ENCODE measurements around the gene PRKN. TPM values are rescaled to one million over a fixed set of nuclear protein-coding genes. Genes with fewer than 3 reads are reported as not detected.
A peak's percentile ranks its signal among the peaks of the same experiment; 100 is the strongest.

Gene PRKN
- total and polyA plus RNA-seq, 9 of the 15 experiments (the other 6 are each of a cell fraction or from before 2014, with no cell fraction given), result 0.03 to 0.96 (median 0.15) TPM; not detected in 2

GRCh38 chr6:162090734-162091133, 636.8 kb downstream of the PRKN start (continued):
- TF ChIP-seq HMBOX1 (IDR thresholded peaks at IDR 0.05) (no peak), PPARD (CRISPR knock-in tag; IDR thresholded peaks at IDR 0.05) (no peak), CXXC5 (CRISPR knock-in tag; IDR thresholded peaks at IDR 0.05) (no peak), ZNF174 (CRISPR knock-in tag; IDR thresholded peaks at IDR 0.05) (no peak), MYBL2 (IDR thresholded peaks at IDR 0.05; ENCODE audit: low read depth) (no peak), MYBL2 (CRISPR knock-in tag; IDR thresholded peaks at IDR 0.05; ENCODE audit: borderline replicate concordance) (no peak)

- Histone ChIP-seq H3K36me3 (ENCODE audit: control insufficient read depth, insufficient read depth, low read length) (no peaks in the 10 kb centered on the region), H3K79me2 (ENCODE audit: control insufficient read depth, insufficient read depth, low read length) (no peaks in the 10 kb centered on the region), H3K27ac (ENCODE audit: extremely low read depth, low read depth, low read length) (no peak overlapping the region), H3K4me1 (replicated peaks in 1 of 2; ENCODE audit: control insufficient read depth in 2 of 2, insufficient read depth in 2 of 2, low read length in 2 of 2) (no peaks in the 10 kb centered on the region), H3K27me3 (ENCODE audit: control insufficient read depth in 2 of 2, insufficient read depth in 2 of 2, low read length in 2 of 2) (no peaks in the 10 kb centered on the region), H3K9ac (ENCODE audit: insufficient read depth in 1 of 2, low read depth in 2 of 2, low read length in 2 of 2) (no peak overlapping the region), H3K9me3 (replicated peaks; ENCODE audit: control insufficient read depth, insufficient read depth, low read depth, low read length) (no peaks in the 10 kb centered on the region), H3K4me2 (ENCODE audit: insufficient read depth, low read length) (no peak overlapping the region), H4K20me1 (replicated peaks; ENCODE audit: control insufficient read depth, insufficient read depth, low read length) (no peaks in the 10 kb centered on the region), H3K9me1 (ENCODE audit: control insufficient read depth, insufficient read depth, low read length) (no peaks in the 10 kb centered on the region), H3K4me3 (no peak overlapping the region), H2AFZ (ENCODE audit: low read depth, low read length) (no peak overlapping the region)
- no TSS peak for BruUV-seq (replicated peaks)
- in situ Hi-C loops (cut with MboI) (no loop called here), intact Hi-C loops (cut with micrococcal nuclease) (no loop called here)
- POLR2A ChIA-PET, result no interaction called here
- FAIRE-seq (no peak), ATAC-seq (no peak), DNase-seq (ENCODE audit: extremely low read depth in 1 of 4, low spot score in 3 of 4) (no peak)
- CTCF ChIA-PET (ENCODE audit: low intra/inter-chr PET ratio), result no interaction called here
- WGBS (ENCODE audit: insufficient coverage, low coverage, missing lambda C conversion rate), result 0% methylated on average over 2 of the region's 2 CpGs
- TF ChIP-seq TARDBP (IDR thresholded peaks at IDR 0.05) (no peak), XRCC5 (IDR thresholded peaks at IDR 0.05; ENCODE audit: low read depth, low read length) (no peak), TFE3 (CRISPR knock-in tag; IDR thresholded peaks at IDR 0.05) (peak; percentile 89), ZNF175 (CRISPR knock-in tag; IDR thresholded peaks at IDR 0.05; ENCODE audit: low read depth) (no peak)
These were observed 639.5 kb downstream of the PRKN start for GRCh38 chr6:162088091-162088490.
